Activated naive CD4-positive, alpha-beta T cell (primary cell): ENCODE results near the gene LRP2.
"Not testable (repeated sequence)": the region's sequence is repeated elsewhere in the genome, so short reads cannot be mapped to it uniquely, and the experiment has no call there.

ENCODE experiments used
- DNase-seq, 4 experiments: peaks; one replicate each; lab custom pipeline; 2025; lab: John Stamatoyannopoulos, UW

The LRP2 gene

GRCh38 chr2:169173876-169174275 is 188.5 kb downstream of the LRP2 start:
- no peak for DNase-seq

DNA sequence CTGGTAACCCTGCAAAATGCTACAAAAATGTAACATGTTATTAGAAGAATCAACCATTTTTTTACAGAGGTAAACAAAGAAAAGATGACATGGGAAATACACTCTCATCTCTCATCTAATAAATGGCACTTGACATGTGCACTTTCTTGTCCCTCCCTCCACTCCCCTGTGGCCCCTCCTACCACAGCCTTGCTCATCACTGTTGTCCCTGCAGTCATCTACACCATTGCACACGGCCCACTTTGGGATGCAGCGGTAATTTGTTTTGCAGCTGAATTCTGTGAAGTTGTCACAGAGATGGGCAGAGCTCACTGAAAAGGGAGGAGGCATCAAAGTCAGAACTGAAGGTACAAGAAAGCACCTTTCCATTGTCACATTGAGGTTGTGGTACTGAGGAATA is 189.4 kb downstream of the LRP2 start:
- no peak for DNase-seq

DNA sequence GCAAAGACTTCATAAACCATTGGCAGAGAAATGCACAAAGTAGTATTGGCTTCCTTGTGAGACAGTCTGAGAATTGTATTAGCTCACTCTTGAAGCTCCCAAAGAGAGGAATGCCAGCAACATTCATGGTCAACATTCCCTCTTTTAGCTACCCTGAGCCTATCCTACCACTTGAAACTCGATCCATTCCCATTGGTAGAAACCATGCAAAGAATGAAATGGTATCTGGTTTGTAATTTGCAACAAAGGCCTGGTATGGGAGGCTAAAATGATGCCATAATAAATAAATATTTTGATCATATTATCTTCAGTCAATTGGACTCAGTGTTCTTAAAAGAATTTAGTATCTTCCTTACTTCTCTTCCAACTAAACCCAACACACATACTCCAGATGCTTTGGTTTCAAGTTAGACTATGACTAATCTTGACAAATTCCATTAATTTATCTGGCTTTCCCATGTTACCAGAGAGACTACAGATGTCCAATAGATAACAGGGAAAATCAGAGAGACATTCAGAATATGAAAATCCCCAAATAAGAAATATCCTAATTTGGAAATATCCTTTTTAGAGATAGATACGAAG is 190.1 kb downstream of the LRP2 start:
- DNase-seq = no peak

- no peak for DNase-seq
Observed at GRCh38 chr2:169165791-169166190, 196.5 kb downstream of the LRP2 start.

- DNase-seq = no peak
Observed at GRCh38 chr2:169164311-169164710, 198.0 kb downstream of the LRP2 start.

DNA sequence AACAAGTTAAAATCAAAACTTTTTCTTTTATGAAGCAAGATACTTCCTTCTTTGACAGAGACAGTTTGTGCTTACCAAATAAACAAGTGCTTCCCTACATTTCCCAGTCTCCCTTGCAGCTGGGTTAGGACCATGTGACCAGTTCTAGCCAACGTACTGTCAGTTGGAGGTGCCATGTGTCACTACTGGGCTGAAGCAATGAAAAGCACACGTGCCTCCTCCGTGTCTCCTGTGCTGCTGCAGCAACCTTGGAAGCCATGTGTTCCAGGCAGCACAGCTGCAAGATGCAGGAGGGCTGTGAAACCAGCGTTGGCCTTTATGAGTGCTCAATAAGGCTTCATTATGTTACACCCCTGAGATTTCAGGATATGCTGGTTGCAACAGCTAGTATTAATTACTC is 199.7 kb downstream of the LRP2 start:
- no peak for DNase-seq

DNA sequence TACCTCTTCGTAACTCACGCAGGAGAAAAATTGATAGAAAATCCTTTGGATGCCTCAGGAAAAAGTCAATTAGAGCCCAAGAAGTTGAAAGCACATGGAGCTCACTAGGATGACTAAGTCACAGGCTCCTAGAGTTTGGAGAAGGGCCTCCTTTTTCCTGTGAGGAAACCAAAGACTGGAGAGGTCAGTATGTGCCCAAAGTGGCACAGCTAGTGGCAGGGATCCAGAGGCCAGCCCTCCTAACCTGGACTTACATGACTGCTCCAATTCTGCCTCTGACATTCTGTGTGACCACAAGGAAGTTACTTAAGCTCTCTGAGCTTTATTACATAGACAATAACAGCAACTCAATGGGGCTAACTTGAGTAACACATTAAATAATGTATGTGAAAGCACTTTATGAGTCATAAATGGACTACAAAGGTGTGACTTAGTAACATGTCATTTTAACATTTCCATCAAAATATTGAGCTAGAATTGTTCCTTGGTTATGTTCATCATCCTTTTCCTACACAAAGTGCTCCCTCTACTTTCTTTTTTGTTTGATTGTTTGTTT is 201.3 kb downstream of the LRP2 start:
- DNase-seq = no peak

DNA sequence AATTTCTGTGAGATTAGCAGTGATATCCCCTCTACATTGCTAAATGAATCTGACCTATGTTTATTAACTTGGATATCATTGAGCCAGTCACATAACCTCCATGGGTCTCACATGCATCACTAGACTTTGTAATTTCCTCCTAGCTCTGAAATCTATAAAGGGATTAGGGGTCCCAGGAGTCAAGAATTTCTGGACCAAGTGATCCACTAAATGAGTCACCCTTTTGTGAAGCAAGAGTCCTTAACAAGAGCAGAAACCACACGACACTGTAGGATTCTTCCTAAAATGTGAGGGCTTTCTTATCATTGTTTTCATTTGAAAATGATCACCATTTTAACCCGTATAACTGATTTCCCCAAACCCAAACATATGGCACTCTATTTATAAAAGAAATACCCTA is 202.6 kb downstream of the LRP2 start:
- DNase-seq = no peak

DNA sequence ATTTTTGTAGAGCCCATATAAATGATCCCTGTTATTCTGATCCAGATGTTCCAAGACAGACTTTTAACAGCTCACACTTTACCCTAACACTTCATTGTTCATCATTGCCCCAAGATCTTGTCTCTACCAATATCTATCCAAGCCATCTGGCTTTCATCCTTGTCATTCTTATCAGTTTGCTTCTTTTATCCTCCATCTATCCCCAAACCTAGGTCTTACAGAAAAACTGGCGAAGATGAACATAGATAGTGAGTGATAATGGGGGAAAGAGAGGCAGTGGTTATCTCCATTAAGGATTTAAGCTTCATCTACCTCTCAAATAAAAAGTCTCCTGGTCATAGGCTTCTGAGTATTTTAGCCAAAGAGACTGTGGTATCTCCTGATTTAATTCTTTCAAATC is 203.5 kb downstream of the LRP2 start:
- no peak for DNase-seq

DNA sequence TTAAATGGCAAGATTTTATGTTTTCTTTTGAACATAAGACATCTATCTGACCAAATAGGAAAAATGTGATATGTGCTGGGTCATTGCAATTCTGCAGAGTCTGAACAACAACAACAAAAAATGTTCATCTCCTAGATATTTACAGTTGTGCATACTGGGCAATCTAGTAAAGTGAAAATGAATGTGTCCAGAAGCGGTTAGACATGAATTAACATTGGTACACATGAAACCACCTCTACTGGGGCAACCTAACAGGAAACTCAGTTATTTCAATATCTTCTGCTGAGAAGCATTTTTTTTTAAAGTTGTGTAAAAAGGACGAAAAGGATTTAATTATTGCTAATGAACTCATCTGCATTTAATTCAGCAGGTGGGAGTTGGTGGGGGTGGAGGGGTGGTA is 216.1 kb downstream of the LRP2 start:
- no peak for DNase-seq

DNA sequence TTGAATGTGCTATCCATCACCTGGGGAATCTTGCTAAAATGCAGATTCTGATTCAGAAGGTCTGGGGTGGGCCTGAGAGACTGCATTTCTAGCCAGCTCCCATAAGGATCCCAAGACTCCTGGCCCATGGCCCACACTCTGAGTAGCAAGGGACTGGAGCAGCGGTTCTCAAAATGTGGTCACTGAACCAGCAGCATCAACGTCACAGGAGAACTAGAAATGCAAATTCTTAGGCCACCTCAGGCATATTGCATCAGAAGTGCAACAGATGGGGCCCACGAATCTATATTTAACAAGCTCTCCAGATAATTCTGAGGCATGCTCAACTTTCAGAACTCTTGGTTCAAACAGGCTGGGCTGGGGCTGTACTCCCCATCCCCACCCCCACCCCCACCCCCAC is 218.3 kb downstream of the LRP2 start:
- no peak for DNase-seq

DNA sequence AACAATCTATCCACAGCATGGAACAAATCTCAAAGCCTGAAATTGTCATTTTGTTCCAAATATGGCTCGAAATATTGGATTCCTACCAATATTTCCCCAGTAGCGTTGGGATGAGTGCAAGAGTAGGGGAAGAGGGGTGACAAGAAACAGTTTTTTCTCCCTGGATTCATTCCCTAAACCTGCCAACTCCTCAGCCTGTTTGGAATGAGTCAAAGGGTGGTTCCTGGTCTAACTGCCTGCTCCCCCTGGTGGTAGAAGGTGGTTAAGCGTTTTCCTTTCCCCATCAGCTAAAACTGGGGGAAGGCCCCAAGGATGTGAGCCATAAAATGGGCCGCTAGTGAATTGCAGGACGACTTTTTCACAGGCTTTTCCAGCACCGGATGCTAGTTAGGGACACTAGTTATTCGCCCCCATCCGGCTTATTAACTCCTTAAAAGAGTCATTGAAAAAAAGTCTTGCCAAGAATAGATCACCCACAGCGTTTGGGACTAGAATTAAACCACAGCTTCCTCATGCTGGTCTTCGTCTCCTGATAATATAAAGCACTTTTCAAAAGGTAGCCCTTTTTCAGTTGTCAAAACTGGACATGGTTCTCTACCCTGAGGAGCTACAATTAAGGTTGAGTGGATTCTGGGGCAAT is 220.5 kb downstream of the LRP2 start:
- DNase-seq = peak in 3 of 4 experiments; percentile 16 to 27 (median 22)

- no peak for DNase-seq
Observed at GRCh38 chr2:169139993-169140767, 222.2 kb downstream of the LRP2 start.

GRCh38 chr2:169139145-169139544 is 223.2 kb downstream of the LRP2 start:
- no peak for DNase-seq

DNA sequence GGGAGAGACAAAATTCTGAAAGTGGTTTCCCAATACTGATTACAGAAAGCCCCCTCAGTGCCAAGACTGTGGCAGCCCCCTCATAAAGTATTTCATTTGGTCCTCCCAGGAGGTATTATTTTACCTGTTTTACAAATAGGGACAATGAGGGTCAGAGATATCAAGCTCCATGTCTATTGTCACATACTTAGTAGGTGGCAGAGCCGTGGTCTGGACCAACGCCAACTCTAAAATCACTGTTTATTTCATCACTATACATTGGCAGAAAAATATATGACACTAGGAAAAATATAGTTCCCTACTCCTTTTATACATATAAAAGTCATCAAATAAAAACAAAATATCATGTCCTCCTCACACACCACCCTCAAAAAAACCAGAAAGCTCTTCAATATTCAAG is 224.4 kb downstream of the LRP2 start:
- DNase-seq = no peak

DNA sequence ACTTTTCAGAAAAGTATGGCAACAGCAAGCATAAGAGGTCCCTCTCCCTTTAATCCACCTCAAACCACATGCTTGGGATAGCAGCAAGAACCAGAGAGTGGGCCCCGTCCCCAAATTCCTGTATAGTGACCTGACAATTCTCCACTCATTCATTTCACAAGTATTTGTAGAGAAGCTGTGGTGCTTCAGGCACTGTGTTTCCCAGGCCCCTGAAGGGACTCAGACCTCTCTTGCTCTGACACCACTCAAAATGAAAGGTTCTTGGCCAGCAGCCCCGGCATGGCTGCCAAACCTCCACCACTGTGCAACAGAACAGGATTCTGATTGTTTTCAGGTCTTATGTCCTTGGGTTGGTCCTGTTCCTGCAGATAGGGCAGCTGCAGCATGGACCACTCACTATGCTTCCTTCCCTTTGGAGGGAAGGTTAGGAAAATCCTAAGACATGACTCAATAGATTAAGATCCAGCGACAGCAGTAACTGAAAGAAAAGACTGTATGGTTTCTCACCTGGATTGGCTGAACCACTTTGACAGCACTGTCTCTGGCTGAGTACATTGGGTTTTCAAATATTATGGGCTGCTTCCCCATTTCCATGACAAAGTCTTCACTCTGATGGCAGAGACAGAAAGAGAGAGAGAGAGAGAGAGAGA is 225.3 kb downstream of the LRP2 start:
- no peak for DNase-seq

DNA sequence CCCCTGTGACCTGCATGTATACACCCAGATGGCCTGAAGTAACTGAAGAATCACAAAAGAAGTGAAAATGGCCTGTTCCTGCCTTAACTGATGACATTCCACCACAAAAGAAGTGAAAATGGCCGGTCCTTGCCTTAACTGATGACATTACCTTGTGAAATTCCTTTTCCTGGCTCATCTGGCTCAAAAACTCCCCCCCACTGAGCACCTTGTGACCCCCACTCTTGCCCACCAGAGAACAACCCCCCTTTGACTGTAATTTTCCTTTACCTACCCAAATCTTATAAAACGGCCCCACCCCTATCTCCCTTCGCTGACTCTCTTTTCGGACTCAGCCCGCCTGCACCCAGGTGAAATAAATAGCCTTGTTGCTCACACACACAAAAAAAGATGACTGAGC is 225.9 kb downstream of the LRP2 start:
- DNase-seq = not testable (repeated sequence)

DNA sequence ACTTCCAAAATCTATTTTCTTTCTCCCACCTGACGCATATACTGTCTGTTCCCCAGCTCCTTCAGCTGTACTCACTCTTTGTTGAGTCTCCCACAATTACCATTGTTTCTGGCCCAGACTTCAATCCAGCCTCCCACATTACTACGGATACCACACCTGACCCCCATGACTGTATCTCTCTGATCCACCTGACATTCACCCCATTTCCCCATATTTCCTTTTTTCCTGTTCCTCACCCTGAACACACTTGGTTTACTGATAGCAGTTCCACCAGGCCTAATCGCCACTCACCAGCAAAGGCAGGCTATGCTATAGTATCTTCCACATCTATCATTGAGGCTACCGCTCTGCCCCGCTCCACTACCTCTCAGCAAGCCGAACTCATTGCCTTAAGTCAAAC is 228.1 kb downstream of the LRP2 start:
- not testable (repeated sequence) for DNase-seq

- no peak for DNase-seq
Observed at GRCh38 chr2:169131587-169132512, 230.5 kb downstream of the LRP2 start.

DNA sequence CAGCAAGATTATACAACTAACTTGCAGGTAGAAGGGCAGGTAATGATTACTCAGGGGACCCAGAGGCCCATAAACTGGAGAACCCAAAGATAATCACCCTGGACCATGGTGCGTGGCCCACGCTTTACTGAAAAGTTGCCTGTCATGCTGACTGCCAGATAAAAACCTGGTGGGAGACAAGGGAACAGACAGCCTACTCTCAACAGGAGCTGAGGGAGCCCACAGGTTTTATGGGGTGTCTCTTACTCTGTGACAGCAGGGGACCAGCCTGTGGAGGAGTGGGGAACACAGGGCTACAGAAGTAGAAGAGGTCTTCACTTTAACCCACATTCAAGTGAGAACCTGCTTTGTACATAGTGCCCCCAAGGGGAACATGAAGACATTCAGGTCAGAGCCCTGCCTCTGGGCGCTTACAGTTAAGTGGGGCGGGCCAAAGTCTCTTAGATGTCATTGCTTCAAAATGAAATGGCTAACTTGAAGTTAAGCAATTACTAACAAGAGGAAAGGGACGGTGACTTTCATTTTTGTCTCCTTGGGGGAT is 232.6 kb downstream of the LRP2 start:
- DNase-seq = no peak

DNA sequence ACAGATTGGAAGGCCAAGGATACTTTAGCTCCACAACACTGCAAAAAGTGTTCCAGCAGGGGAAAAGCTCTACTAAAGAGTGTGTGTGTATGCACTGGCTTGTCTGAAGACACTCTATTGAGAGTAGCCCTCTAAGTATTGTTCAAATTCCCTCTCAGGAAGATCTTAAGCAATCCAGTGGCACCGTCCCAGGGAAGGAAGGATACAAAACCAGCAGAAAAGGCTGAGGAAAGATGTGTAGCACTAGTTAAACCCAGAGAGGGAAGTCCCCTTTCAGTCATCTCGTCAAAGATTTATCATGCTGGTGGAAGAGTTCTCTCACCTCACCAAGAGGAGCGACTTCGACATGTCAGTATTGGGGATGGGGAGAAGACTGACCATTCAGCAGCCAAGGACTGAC is 242.5 kb downstream of the LRP2 start:
- DNase-seq = no peak
